HepG2 (cell line): ENCODE measurements around the gene UQCR11. TPM values are rescaled to one million over a fixed set of nuclear protein-coding genes. Genes with fewer than 3 reads are reported as not detected.
A peak's percentile ranks its signal among the peaks of the same experiment; 100 is the strongest.

Experiments
- ATF7 ChIP-seq, 2 experiments: fragments of 450-650 bp in 1 of 2; sonication (generic) in 1 of 2; formaldehyde crosslinking in 1 of 2; IDR thresholded peaks; 2 replicates each; pipeline versions ENCODE4 v1.4.0 to v1.6.1; 2016 to 2020; ENCODE audit warnings: antibody characterized with exemption in 1 of 2, mild to moderate bottlenecking in 1 of 2, missing genetic modification reagents in 1 of 2
- CBX1 ChIP-seq: IDR thresholded peaks from one replicate; pipeline ENCODE4 v1.6.1; 2016; ENCODE audit warnings: antibody characterized with exemption, low read depth
- DRAP1 ChIP-seq: IDR thresholded peaks from 2 replicates; pipeline ENCODE4 v1.6.1; 2016; ENCODE audit warnings: missing genetic modification reagents, missing compliant biosample characterization
- EHMT2 ChIP-seq: fragments of 200-600 bp; sonication (generic); IDR thresholded peaks from 2 replicates; pipeline ENCODE4 v1.7.0; 2017; ENCODE audit warnings: antibody characterized with exemption, low read depth, low read length, borderline replicate concordance
- ESRRA ChIP-seq: sonication (generic); formaldehyde crosslinking; IDR thresholded peaks from 2 replicates; pipeline ENCODE4 v1.5.1; 2020; ENCODE audit warnings: mild to moderate bottlenecking, low read depth, missing genetic modification reagents
- GABPA ChIP-seq, 2 experiments: IDR thresholded peaks; 2 replicates each; pipeline ENCODE4 v1.6.1; 2011 to 2016; ENCODE audit warnings: low read depth in 2 of 2, low read length in 1 of 2, missing biosample characterization in 1 of 2, missing genetic modification characterization in 1 of 2
- HMGA1 ChIP-seq: sonication (generic); formaldehyde crosslinking; conservative IDR thresholded peaks from 2 replicates; pipeline ENCODE4 v1.4.0; 2020; ENCODE audit warnings: missing genetic modification reagents
- HOXA7 ChIP-seq: sonication (generic); formaldehyde crosslinking; IDR thresholded peaks from 2 replicates; pipeline ENCODE4 v1.8.1; 2022; ENCODE audit warnings: mild to moderate bottlenecking, missing genetic modification reagents, moderate library complexity
- ISX ChIP-seq: sonication (generic); formaldehyde crosslinking; conservative IDR thresholded peaks from 2 replicates; pipeline ENCODE4 v1.5.0; 2020; ENCODE audit warnings: missing genetic modification reagents
- MAFK ChIP-seq, 2 experiments: IDR thresholded peaks in 1 of 2; conservative IDR thresholded peaks in 1 of 2; 2 replicates each; pipeline ENCODE4 v1.6.1; 2011; ENCODE audit warnings: improper control_type of control experiment in 2 of 2, low read length in 2 of 2
- NFYC ChIP-seq: IDR thresholded peaks from 2 replicates; pipeline ENCODE4 v1.6.1; 2016; ENCODE audit warnings: missing genetic modification reagents, missing compliant biosample characterization
- PCBP1 ChIP-seq: fragments of 200-400 bp; formaldehyde crosslinking; IDR thresholded peaks from 2 replicates; pipeline ENCODE4 v1.6.1; 2017; ENCODE audit warnings: mild to moderate bottlenecking, low read depth, low read length, borderline replicate concordance
- PHF5A ChIP-seq: IDR thresholded peaks from one replicate; pipeline ENCODE4 v1.6.1; 2018; ENCODE audit warnings: low read depth, missing genetic modification reagents; ENCODE audit not compliant: unreplicated experiment
- POLR2G ChIP-seq: fragments of 200-400 bp; formaldehyde crosslinking; IDR thresholded peaks from 2 replicates; pipeline ENCODE4 v1.6.1; 2018; ENCODE audit warnings: mild to moderate bottlenecking, low read depth, low read length, moderate library complexity
- RBM39 ChIP-seq: fragments of 200-400 bp; formaldehyde crosslinking; IDR thresholded peaks from one replicate; pipeline ENCODE4 v1.6.1; 2018; ENCODE audit warnings: antibody characterized with exemption, mild to moderate bottlenecking, low read depth, low read length; ENCODE audit not compliant: poor library complexity, severe bottlenecking
- RFX5 ChIP-seq: IDR thresholded peaks from 2 replicates; pipeline ENCODE4 v1.6.1; 2011; ENCODE audit warnings: low read depth, low read length, improper control_type of control experiment
- SATB2 ChIP-seq: sonication (generic); formaldehyde crosslinking; IDR thresholded peaks from 2 replicates; pipeline ENCODE4 v1.5.0; 2020; ENCODE audit warnings: missing genetic modification reagents
- TIGD3 ChIP-seq: sonication (generic); formaldehyde crosslinking; IDR thresholded peaks from 2 replicates; pipeline ENCODE4 v1.5.1; 2020; ENCODE audit warnings: mild to moderate bottlenecking, missing genetic modification reagents, borderline replicate concordance
- TRIM24 ChIP-seq: sonication (generic); formaldehyde crosslinking; IDR thresholded peaks from 2 replicates; pipeline ENCODE4 v1.8.0; 2022; ENCODE audit warnings: mild to moderate bottlenecking, missing genetic modification reagents
- WIZ ChIP-seq: sonication (generic); formaldehyde crosslinking; IDR thresholded peaks from 2 replicates; pipeline ENCODE4 v1.5.1; 2020; ENCODE audit warnings: mild to moderate bottlenecking, missing genetic modification reagents
- ZNF17 ChIP-seq: sonication (generic); formaldehyde crosslinking; IDR thresholded peaks from 2 replicates; pipeline ENCODE4 v1.5.0; 2020; ENCODE audit warnings: mild to moderate bottlenecking, missing genetic modification reagents
- ZNF282 ChIP-seq: fragments of 450-650 bp; IDR thresholded peaks from 2 replicates; pipeline ENCODE4 v1.6.1; 2018; ENCODE audit not compliant: partially characterized antibody
- ZNF34 ChIP-seq: sonication (generic); formaldehyde crosslinking; IDR thresholded peaks from 2 replicates; pipeline ENCODE4 v1.4.0; 2020; ENCODE audit warnings: mild to moderate bottlenecking, missing genetic modification reagents, borderline replicate concordance
- ZNF564 ChIP-seq: sonication (generic); formaldehyde crosslinking; IDR thresholded peaks from 2 replicates; pipeline ENCODE4 v1.8.1; 2023; ENCODE audit warnings: mild to moderate bottlenecking, missing genetic modification reagents
- ZNF746 ChIP-seq: sonication (generic); formaldehyde crosslinking; IDR thresholded peaks from 2 replicates; pipeline ENCODE4 v1.8.0; 2022; ENCODE audit warnings: mild to moderate bottlenecking, missing genetic modification reagents
- ZNF770 ChIP-seq: sonication (generic); formaldehyde crosslinking; IDR thresholded peaks from 2 replicates; pipeline ENCODE4 v1.5.0; 2020; ENCODE audit warnings: mild to moderate bottlenecking, missing genetic modification reagents
- ZNF781 ChIP-seq: sonication (generic); formaldehyde crosslinking; IDR thresholded peaks from 2 replicates; pipeline ENCODE4 v1.5.1; 2020; ENCODE audit warnings: borderline replicate concordance, mild to moderate bottlenecking, missing genetic modification reagents; ENCODE audit errors: not compliant biosample characterization
- polyA plus RNA-seq, 8 experiments: library from polyadenylated mRNA; depleted of rRNA in 3 of 8; stranded (reverse) in 7 of 8; unstranded in 1 of 8; fragments of >200 nt; fragmentation: Illumina TruSeq in 4 of 8; extraction: Trizol in 4 of 8; gene quantifications; 2 replicates each; pipeline versions ENCODE4 v1.2.1 to v1.2.3, GENCODE V29; 2011 to 2016; ENCODE audit warnings: low read depth in 4 of 8, missing spikeins in 1 of 8, mixed read lengths in 1 of 8; ENCODE audit not compliant: insufficient read depth in 1 of 8
- total RNA-seq, 5 experiments: library from RNA; depleted of rRNA; stranded (reverse); fragments of >200 nt; fragmentation: Illumina TruSeq; extraction: Trizol; gene quantifications; 2 replicates each; pipeline ENCODE4 v1.2.3, GENCODE V29; 2016; ENCODE audit warnings: low read depth in 1 of 5

UQCR11 gene
- total and polyA plus RNA-seq, 2 of the 13 experiments (the other 11 are each of a cell fraction or from before 2014, with no cell fraction given) = 125 to 214 TPM

GRCh38 chr19:1592024-1592754, 13.1 kb downstream of the UQCR11 start (continued):
- TF ChIP-seq PCBP1 (0 out of 2 replicates have a peak, but pooled peaks have one; percentile 24), RFX5 (0 out of 2 replicates have a peak, but pooled peaks have one; percentile 36), WIZ (CRISPR knock-in tag) (no peak), MAFK (conservative IDR thresholded peaks at IDR 0.05 in 1 of 2, IDR thresholded peaks at IDR 0.05 in 1 of 2; ENCODE audit: low read length in 2 of 2) (no peak), NFYC (CRISPR knock-in tag) (no peak), ESRRA (CRISPR knock-in tag) (no peak), PHF5A (CRISPR knock-in tag) (peak; percentile 42), POLR2G (peak; percentile 93), ZNF17 (no peak), TRIM24 (CRISPR knock-in tag) (no peak), GABPA (IDR thresholded peaks at IDR 0.05; ENCODE audit: low read depth, low read length) (no peak), GABPA (CRISPR knock-in tag; IDR thresholded peaks at IDR 0.05; ENCODE audit: low read depth) (no peak), SATB2 (no peak), RBM39 (peak; percentile 64), CBX1 (no peak), ZNF34 (peak; percentile 39; the same call in 1 of the 2 replicates), ZNF564 (CRISPR knock-in tag) (peak; percentile 86; the same call in 1 of the 2 replicates), ZNF282 (no peak), ZNF770 (CRISPR knock-in tag) (peak; percentile 31; the same call in 1 of the 2 replicates), ZNF746 (CRISPR knock-in tag) (no peak; the same call in 1 of the 2 replicates), ATF7 (IDR thresholded peaks at IDR 0.05) (no peak), ATF7 (CRISPR knock-in tag; IDR thresholded peaks at IDR 0.05) (0 out of 2 replicates have a peak, but pooled peaks have one; percentile 40), HMGA1 (CRISPR knock-in tag) (no peak), ZNF781 (CRISPR knock-in tag) (no peak), DRAP1 (CRISPR knock-in tag) (peak; percentile 60; the same call in 1 of the 2 replicates), EHMT2 (no peak), HOXA7 (no peak), ISX (CRISPR knock-in tag) (no peak), TIGD3 (CRISPR knock-in tag) (no peak)
